ENCODE results near the gene ATP5MK.

ATP5MK gene

GRCh38 chr10:103350175-103350516 is 46.1 kb downstream of the ATP5MK start:
- Histone ChIP-seq H3K36me3 (ENCODE audit: control insufficient read depth, low read length) (peaks cover 39% of the 10 kb centered on the region), H3K79me2 (ENCODE audit: control insufficient read depth, low read length) (peaks cover 32% of the 10 kb centered on the region), H3K4me2 (ENCODE audit: low read length) (peak overlapping the region; percentile 99), H3K27ac (ENCODE audit: low read depth, low read length) (peak overlapping the region; percentile 72; the same call in 1 of the 2 replicates), H3K4me1 (ENCODE audit: control insufficient read depth, low read length) (peaks cover 36% of the 10 kb centered on the region), H4K20me1 (ENCODE audit: control insufficient read depth, insufficient read depth, low read depth, low read length) (no peaks in the 10 kb centered on the region), H3K9me2 (replicated peaks; ENCODE audit: control insufficient read depth, low read length) (no peaks in the 10 kb centered on the region), H3K27me3 (ENCODE audit: control insufficient read depth, low read length) (no peaks in the 10 kb centered on the region), H3F3A (ENCODE audit: control insufficient read depth, insufficient read depth) (0 out of 2 replicates have a peak, but pooled peaks cover 5% of the 10 kb centered on the region), H3K4me3 (ENCODE audit: low read length) (peak overlapping the region; percentile 98), H3K9me3 (ENCODE audit: control insufficient read depth, insufficient read depth, low read length) (no peaks in the 10 kb centered on the region)
- TF ChIP-seq EZH2phosphoT487 (IDR thresholded peaks at IDR 0.05; ENCODE audit: borderline replicate concordance, low read length) (no peak), CTCF (IDR thresholded peaks at IDR 0.05; ENCODE audit: low read depth, low read length, poor library complexity, severe bottlenecking) (no peak)

Measured in DOHH2 (cell line).